Breast epithelium (tissue), 4 donors: ENCODE data around the gene GPC6. TPM values are rescaled to one million over a fixed set of nuclear protein-coding genes. Genes with fewer than 3 reads are reported as not detected.

Experiments used
- DNase-seq, 2 donors: peaks; one replicate each; pipeline ENCODE4 v3.0.0-alpha.2; 2019; ENCODE audit warnings: low spot score in 2 of 2
- H3K27ac ChIP-seq, 2 donors: fragments of 200-600 bp; sonication (generic) in 1 of 2; one replicate each; pipeline ENCODE4 v1.5.1; 2016 to 2019; ENCODE audit warnings: mild to moderate bottlenecking in 1 of 2
- H3K27me3 ChIP-seq, 2 donors: fragments of 200-600 bp; sonication (generic) in 1 of 2; one replicate each; pipeline versions ENCODE4 v1.5.1 to v1.6.0; 2017 to 2019; ENCODE audit warnings: control low read depth in 1 of 2, mild to moderate bottlenecking in 1 of 2
- H3K36me3 ChIP-seq: fragments of 200-600 bp; one replicate; pipeline ENCODE4 v1.5.1; 2019
- H3K4me1 ChIP-seq, 2 donors: fragments of 200-600 bp; sonication (generic); one replicate each; pipeline ENCODE4 v1.5.1; 2016 to 2019; ENCODE audit warnings: control low read depth in 1 of 2
- H3K4me3 ChIP-seq, 3 donors: fragments of 200-600 bp; sonication (generic); 1 replicate in 2 of 3; 2 replicates in 1 of 3; pipeline ENCODE4 v1.5.1; 2016 to 2019; ENCODE audit warnings: mild to moderate bottlenecking in 3 of 3, moderate library complexity in 2 of 3
- H3K9me3 ChIP-seq, 2 donors: fragments of 200-600 bp; sonication (generic) in 1 of 2; one replicate each; pipeline ENCODE4 v1.5.1; 2016 to 2019; ENCODE audit warnings: control low read depth in 1 of 2
- CTCF ChIP-seq, 3 donors: fragments of 450-650 bp; IDR thresholded peaks; one replicate each; pipeline ENCODE4 v1.5.1; 2016 to 2017; ENCODE audit warnings: antibody characterized with exemption in 3 of 3, mild to moderate bottlenecking in 3 of 3, moderate library complexity in 3 of 3
- POLR2A ChIP-seq: fragments of 450-650 bp; IDR thresholded peaks from one replicate; pipeline ENCODE4 v1.6.1; 2016; ENCODE audit warnings: antibody characterized with exemption, mild to moderate bottlenecking, moderate library complexity
- POLR2AphosphoS5 ChIP-seq, 3 donors: sonication (generic); formaldehyde crosslinking; IDR thresholded peaks; one replicate each; pipeline ENCODE4 v1.6.1; 2017; ENCODE audit warnings: antibody characterized with exemption in 3 of 3
- intact Hi-C: fragments of 100-400 bp; cut with DNase I; formaldehyde crosslinking; loops from one replicate; pipeline ENCODE4 v1.15.1; 2023; ENCODE audit warnings: low total_unique reads
- total RNA-seq, 3 donors: library from RNA; depleted of rRNA; stranded (reverse); fragments of >200 nt; gene quantifications; one replicate each; pipeline ENCODE4 v1.1.0, GENCODE V29; 2016

GPC6 gene
- total RNA-seq, 3 donors from 2014 or later, result 3.5 to 44.0 (median 4.9) TPM

GRCh38 chr13:93932901-93933300 lies 706.3 kb downstream of the GPC6 start:
- no peaks in the 10 kb centered on the region for H3K36me3 ChIP-seq
- TF ChIP-seq CTCF (IDR thresholded peaks at IDR 0.05), result no peak
- no peak for TF ChIP-seq POLR2AphosphoS5 (IDR thresholded peaks at IDR 0.05)
- TF ChIP-seq POLR2A, result no peak
- no peak overlapping the region for H3K27ac ChIP-seq
- no peaks in the 10 kb centered on the region for H3K9me3 ChIP-seq
- H3K27me3 ChIP-seq, result no peaks in the 10 kb centered on the region
- intact Hi-C loops, result no loop called here
- no peak overlapping the region for H3K4me3 ChIP-seq
- DNase-seq, result no peak
- H3K4me1 ChIP-seq, result no peaks in the 10 kb centered on the region

GRCh38 chr13:93936901-93937300 lies 710.3 kb downstream of the GPC6 start:
- Histone ChIP-seq H3K27ac (no peak overlapping the region), H3K4me3 (no peak overlapping the region), H3K27me3 (no peaks in the 10 kb centered on the region), H3K9me3 (no peaks in the 10 kb centered on the region), H3K4me1 (no peaks in the 10 kb centered on the region), H3K36me3 (no peaks in the 10 kb centered on the region)
- no peak for DNase-seq
- intact Hi-C loops, result no loop called here
- TF ChIP-seq POLR2AphosphoS5 (IDR thresholded peaks at IDR 0.05) (no peak), POLR2A (no peak), CTCF (IDR thresholded peaks at IDR 0.05) (no peak)

- TF ChIP-seq POLR2A, result no peak
- no peak for TF ChIP-seq POLR2AphosphoS5 (IDR thresholded peaks at IDR 0.05)
- TF ChIP-seq CTCF (IDR thresholded peaks at IDR 0.05), result no peak
- Histone ChIP-seq H3K36me3 (no peaks in the 10 kb centered on the region), H3K27ac (no peak overlapping the region), H3K9me3 (no peaks in the 10 kb centered on the region), H3K27me3 (no peaks in the 10 kb centered on the region), H3K4me3 (no peak overlapping the region), H3K4me1 (no peaks in the 10 kb centered on the region)
- DNase-seq, result no peak
- intact Hi-C loops, result no loop called here
Observed at GRCh38 chr13:93941444-93941843, 714.8 kb downstream of the GPC6 start.

GRCh38 chr13:93942016-93942415 lies 715.4 kb downstream of the GPC6 start:
- TF ChIP-seq POLR2AphosphoS5 (IDR thresholded peaks at IDR 0.05), result no peak
- no peak for TF ChIP-seq CTCF (IDR thresholded peaks at IDR 0.05)
- TF ChIP-seq POLR2A, result no peak
- H3K36me3 ChIP-seq, result no peaks in the 10 kb centered on the region
- H3K27me3 ChIP-seq, result no peaks in the 10 kb centered on the region
- DNase-seq, result no peak
- H3K4me1 ChIP-seq, result no peaks in the 10 kb centered on the region
- no peaks in the 10 kb centered on the region for H3K9me3 ChIP-seq
- no peak overlapping the region for H3K27ac ChIP-seq
- intact Hi-C loops, result no loop called here
- no peak overlapping the region for H3K4me3 ChIP-seq

- Histone ChIP-seq H3K4me3 (no peak overlapping the region), H3K4me1 (no peaks in the 10 kb centered on the region), H3K27me3 (no peaks in the 10 kb centered on the region), H3K9me3 (no peaks in the 10 kb centered on the region), H3K27ac (no peak overlapping the region), H3K36me3 (no peaks in the 10 kb centered on the region)
- intact Hi-C loops, result no loop called here
- DNase-seq, result no peak
- TF ChIP-seq CTCF (IDR thresholded peaks at IDR 0.05), result no peak
Observed at GRCh38 chr13:93945621-93946020, 719.0 kb downstream of the GPC6 start.
